SK-N-SH treated with all-trans-retinoic acid at 6 μM for 48 hours (cell line): ENCODE results near the gene LXN.

Experiments used
- BACH2 ChIP-seq: fragments of 250-450 bp; sonication (Bioruptor Pico); IDR thresholded peaks from 2 replicates; pipeline ENCODE4 v1.9.0; 2021; ENCODE audit warnings: mild to moderate bottlenecking, borderline replicate concordance
- CREB5 ChIP-seq: fragments of 250-450 bp; sonication (Bioruptor Pico); IDR thresholded peaks from 2 replicates; pipeline ENCODE4 v1.5.1; 2020; ENCODE audit warnings: low read depth, mild to moderate bottlenecking, moderate library complexity
- CSRNP3 ChIP-seq: fragments of 250-450 bp; sonication (Bioruptor Pico); IDR thresholded peaks from 2 replicates; pipeline ENCODE4 v1.5.1; 2021; ENCODE audit warnings: mild to moderate bottlenecking, moderate library complexity
- ISL1 ChIP-seq: fragments of 250-450 bp; sonication (Bioruptor Pico); IDR thresholded peaks from 2 replicates; pipeline ENCODE4 v2.1.2; 2022; ENCODE audit warnings: mild to moderate bottlenecking, moderate library complexity
- PATZ1 ChIP-seq: fragments of 250-450 bp; sonication (Bioruptor Pico); IDR thresholded peaks from 2 replicates; pipeline ENCODE4 v1.8.0; 2020; ENCODE audit warnings: mild to moderate bottlenecking, moderate library complexity, borderline replicate concordance
- SNAI2 ChIP-seq: fragments of 250-450 bp; sonication (Bioruptor Pico); IDR thresholded peaks from 2 replicates; pipeline ENCODE4 v1.5.0; 2020; ENCODE audit warnings: mild to moderate bottlenecking, moderate library complexity
- ZNF565 ChIP-seq: fragments of 450-650 bp; formaldehyde crosslinking; conservative IDR thresholded peaks from 2 replicates; pipeline ENCODE4 v1.5.0; 2020; ENCODE audit warnings: low read depth, mild to moderate bottlenecking, moderate library complexity

- no peak for TF ChIP-seq CREB5 (CRISPR knock-in tag)
- peak; percentile 29; the same call in 1 of the 2 replicates for TF ChIP-seq PATZ1
- no peak for TF ChIP-seq CSRNP3 (CRISPR knock-in tag)
- TF ChIP-seq ZNF565 (CRISPR knock-in tag) = no peak
- TF ChIP-seq BACH2 = no peak
- TF ChIP-seq ISL1 (CRISPR knock-in tag) = peak; percentile 75; the same call in 1 of the 2 replicates
- TF ChIP-seq SNAI2 (CRISPR knock-in tag) = no peak
These were observed 37.2 kb upstream of the LXN start for GRCh38 chr3:158709666-158710083.
